GM19455 (cell line): Measurements from ENCODE around the gene FBXW4.

Experiments used
- ATAC-seq: cut with Tn5 transposase; IDR thresholded peaks from one replicate; pipeline ENCODE4 v1.9.1; 2021; ENCODE audit not compliant: unreplicated experiment

The FBXW4 gene

GRCh38 chr10:101569323-101569621 is 125.7 kb downstream of the FBXW4 start:
- ATAC-seq: no peak

- no peak for ATAC-seq
These were observed 126.8 kb downstream of the FBXW4 start for GRCh38 chr10:101568054-101568745.

- no peak for ATAC-seq
These were observed 127.6 kb downstream of the FBXW4 start for GRCh38 chr10:101567165-101568006.

GRCh38 chr10:101566333-101567164 is 128.4 kb downstream of the FBXW4 start:
- no peak for ATAC-seq

GRCh38 chr10:101565936-101566332 is 129.0 kb downstream of the FBXW4 start:
- no peak for ATAC-seq

GRCh38 chr10:101565370-101565900 is 129.5 kb downstream of the FBXW4 start:
- ATAC-seq: no peak

- no peak for ATAC-seq
These were observed 130.4 kb downstream of the FBXW4 start for GRCh38 chr10:101564490-101564991.

GRCh38 chr10:101563497-101564040 is 131.4 kb downstream of the FBXW4 start:
- ATAC-seq: no peak

- ATAC-seq: no peak
These were observed 132.0 kb downstream of the FBXW4 start for GRCh38 chr10:101563007-101563406.

GRCh38 chr10:101562231-101562630 is 132.7 kb downstream of the FBXW4 start:
- ATAC-seq: no peak

- no peak for ATAC-seq
These were observed 133.7 kb downstream of the FBXW4 start for GRCh38 chr10:101561068-101561915.
